Measurements from ENCODE around the gene SEMA5A.

Gene SEMA5A

DNA sequence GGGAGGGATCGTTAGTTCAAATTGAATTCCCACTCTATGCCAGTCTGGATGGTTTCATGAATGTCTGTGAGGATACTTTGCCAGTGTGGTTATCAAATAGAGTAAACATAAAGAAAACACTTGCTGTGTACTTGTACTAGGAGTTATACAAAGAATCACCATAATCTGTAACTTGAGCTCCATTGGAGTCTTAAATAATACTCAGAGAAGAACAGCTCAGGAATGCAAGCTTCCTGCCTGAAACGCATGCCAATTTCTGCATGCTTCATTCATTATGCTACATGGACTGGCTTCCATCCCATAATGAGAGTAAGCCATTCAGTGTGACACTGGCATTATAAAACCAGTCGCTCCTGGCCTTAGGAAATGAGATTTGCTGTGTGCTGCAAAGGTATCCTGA is 351.4 kb downstream of the SEMA5A start:
- in situ Hi-C loops (cut with MboI; ENCODE audit: low sequenced_read_pairs), result no loop called here

DNA sequence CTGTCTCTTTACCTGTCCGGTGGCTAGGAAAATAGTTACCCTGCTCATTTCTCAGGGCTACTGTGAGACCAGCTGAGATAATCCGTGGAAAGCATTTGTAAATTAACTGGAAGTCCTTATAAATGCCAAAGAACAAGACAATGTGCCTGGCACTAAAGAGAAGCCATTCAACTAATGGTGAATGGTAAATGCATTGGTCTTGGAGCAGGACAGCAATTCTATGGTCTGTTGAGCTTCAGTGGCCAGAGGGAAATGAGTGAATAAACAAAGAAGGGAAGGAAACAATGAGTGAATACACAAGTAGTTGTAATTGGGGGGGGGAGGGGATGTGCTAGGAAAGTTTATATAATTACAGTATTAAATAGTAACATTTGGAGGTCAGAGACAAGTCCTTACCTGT is 353.6 kb downstream of the SEMA5A start:
- in situ Hi-C loops (cut with MboI; ENCODE audit: low sequenced_read_pairs), result no loop called here

DNA sequence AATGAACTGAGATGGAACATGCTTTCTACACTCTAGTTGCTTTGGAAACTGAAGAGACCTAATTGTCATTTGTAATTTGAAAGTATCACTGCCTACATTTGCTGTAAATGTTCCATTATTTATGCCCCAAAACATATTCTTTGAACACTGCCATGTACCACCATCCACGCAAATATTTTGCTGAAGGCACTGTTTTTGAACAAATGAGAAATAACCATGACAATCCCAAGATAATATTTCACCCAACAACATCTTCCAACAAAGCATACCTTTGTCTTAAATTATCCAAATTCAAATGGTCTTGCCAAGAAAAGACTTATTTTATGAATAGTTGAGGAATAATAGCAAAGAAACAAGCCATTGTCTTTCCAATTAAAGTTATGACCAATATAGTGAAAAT is 356.2 kb downstream of the SEMA5A start:
- in situ Hi-C loops (cut with MboI; ENCODE audit: low sequenced_read_pairs), result no loop called here

DNA sequence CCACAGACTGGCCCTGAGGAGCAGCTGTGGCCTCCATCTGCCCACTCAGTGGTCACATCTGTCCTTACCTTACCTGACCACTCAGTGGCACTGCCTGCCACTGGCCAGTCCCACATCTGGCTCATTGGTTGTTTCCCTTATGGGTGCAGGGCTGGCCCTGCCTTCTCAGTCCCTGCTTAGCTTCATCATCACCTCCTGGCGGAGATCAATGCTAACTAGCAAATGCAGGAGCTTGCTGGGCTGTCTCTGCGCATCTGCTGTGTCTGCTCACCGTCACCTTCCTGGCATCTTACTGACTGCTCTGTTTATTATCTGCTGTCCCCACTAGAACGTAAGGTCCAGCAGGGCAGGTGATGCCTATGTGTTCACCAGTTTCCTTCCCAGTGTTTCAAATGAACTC is 356.9 kb downstream of the SEMA5A start:
- in situ Hi-C loops (cut with MboI; ENCODE audit: low sequenced_read_pairs), result no loop called here

DNA sequence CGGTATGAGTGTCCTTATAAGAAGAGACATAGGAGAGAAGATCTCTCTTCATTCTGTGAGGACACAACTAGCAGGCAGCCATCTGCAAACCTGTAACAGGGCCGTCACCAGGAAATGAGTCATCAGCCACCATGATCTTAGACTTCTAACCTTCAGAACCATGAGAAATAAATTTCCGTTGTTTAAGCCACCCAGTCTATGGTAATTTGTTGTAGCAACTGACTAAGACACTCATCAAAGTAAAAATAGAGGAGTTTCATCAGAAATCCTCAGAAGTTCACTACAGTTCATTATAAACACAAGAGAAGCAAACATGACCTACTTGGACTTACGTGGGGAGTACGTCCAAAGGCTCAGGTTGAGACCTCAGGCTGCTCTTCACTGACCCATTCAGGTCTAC is 357.7 kb downstream of the SEMA5A start:
- in situ Hi-C loops (cut with MboI; ENCODE audit: low sequenced_read_pairs), result no loop called here

DNA sequence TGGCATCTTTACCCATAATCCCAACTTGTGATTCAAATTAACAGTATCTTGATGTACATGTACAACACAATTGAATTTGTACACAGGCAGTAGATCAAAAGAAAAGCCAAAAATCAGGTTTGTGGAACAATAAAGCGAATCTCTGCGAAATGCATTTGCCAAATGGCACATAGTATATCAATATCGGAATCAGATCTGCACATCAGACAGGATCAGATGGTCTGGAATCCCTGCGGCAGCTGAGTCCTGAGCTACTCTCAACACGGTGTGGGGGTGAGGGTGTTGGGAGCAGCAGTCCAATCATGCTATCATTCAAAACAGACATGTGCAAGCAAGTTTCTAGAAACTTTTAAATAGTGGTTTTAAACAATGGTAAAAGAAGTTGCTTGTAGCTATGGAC is 358.3 kb downstream of the SEMA5A start:
- in situ Hi-C loops (cut with MboI; ENCODE audit: low sequenced_read_pairs), result no loop called here

DNA sequence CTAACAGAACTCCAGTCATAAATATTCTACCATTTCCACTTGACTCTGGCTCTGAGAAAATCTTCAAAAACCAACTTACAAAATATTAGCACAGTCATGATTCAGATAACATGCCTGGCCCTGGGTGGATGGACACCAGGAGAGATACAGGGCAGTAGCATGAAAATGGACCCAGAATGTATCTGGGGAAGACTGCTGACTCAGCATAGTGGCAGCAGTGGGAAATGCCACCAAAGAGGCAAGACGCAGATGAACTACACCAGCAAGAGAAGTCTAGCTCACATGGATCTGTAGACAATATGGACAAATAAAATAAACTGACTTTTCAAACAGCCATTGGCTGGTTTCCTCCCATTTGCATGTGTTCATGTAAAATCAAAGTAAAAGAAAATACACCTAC is 359.8 kb downstream of the SEMA5A start:
- in situ Hi-C loops (cut with MboI; ENCODE audit: low sequenced_read_pairs), result no loop called here

DNA sequence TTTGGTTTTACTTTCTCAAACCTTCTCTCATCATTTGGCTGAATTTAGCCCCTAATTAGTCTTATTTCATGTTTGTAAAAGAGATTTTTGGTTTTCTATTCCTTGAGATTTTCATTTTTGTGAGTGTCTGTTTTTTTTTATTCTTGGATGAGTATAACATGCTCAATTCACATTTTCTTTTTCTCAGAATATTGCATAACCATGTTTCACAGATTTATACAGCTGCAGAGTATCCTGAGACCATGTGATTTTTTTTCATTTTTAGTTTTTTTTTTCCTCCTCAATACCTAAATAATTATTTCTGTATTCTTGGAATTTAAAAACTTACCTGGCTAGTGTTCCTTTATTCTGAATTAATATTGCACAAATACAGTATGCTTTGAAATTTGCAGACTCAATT is 361.9 kb downstream of the SEMA5A start:
- in situ Hi-C loops (cut with MboI; ENCODE audit: low sequenced_read_pairs), result no loop called here

DNA sequence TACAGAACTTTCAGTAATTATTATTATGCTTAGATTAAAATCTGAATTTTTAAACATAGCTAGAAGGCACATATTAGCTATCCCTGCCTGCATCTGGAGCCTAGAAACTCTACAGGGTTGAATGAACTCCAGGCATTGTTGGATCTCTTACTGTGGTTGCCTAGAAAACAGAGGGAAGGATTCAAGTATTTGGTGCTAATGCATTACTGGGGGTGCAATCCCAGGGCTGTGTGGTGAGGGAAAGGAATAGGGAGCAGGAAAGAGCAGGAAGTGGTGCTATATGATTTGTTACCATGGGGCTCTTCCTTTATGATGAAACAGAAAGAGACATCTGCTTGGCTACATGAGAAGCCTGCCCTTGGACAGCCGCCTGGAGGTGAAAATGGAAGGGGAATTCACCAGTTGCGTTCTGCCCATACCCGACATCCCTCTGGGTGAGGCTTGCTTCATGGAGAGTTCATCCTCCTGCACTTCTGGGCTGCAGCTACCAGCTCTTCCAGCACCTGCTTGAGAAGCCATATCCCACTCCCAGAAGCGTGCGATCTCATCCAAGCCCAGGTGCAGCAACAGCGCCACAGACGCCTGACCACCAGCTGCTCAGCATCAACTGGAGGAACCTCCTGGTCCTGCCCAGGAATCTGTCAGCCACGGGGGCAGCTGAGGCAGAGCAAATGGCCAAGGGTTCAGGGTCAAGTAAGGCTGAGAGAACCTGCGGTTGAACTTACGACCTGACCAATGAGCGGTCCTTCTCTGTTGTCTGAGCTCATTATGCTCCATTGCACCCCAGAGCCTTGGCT is 362.8 kb downstream of the SEMA5A start:
- in situ Hi-C loops (cut with MboI; ENCODE audit: low sequenced_read_pairs), result no loop called here

DNA sequence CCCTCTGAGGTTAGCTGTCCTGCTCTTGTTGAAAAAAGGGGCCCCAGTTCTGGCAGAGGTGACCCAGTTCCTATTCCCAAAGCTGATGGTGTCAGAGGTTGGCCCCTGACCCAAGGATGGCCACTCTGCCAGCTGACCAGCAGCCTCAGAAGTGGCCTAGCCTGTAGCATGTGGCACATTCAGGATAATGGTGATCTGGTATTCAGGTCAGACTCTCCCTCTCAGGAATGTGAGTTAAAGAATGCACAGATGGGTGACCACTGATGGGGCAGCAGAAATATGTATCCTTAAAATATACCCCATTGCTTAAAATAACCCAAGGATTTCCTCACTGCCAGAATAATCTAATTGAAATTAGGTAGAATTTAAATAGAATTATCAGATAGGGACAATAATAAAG is 369.2 kb downstream of the SEMA5A start:
- in situ Hi-C loops (cut with MboI; ENCODE audit: low sequenced_read_pairs), result no loop called here

DNA sequence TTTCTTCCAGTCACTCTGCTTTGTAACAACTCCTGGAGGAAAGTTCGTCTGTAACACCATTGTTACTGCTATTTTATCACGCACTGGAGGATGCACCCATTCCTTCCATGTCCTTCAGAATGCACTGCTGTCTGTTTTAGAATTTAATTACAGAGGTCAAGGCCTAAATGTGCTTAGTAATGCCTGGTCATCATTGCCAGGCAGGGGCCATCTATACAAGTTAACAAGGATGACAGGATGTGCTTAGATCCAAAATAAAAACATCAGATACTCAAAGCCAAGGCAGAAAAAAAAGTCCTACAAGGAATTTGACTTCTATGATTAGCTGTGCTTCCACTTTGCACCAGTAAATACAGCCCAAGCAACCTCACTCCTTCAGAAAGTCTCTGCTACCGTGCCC is 371.4 kb downstream of the SEMA5A start:
- in situ Hi-C loops (cut with MboI; ENCODE audit: low sequenced_read_pairs), result no loop called here

DNA sequence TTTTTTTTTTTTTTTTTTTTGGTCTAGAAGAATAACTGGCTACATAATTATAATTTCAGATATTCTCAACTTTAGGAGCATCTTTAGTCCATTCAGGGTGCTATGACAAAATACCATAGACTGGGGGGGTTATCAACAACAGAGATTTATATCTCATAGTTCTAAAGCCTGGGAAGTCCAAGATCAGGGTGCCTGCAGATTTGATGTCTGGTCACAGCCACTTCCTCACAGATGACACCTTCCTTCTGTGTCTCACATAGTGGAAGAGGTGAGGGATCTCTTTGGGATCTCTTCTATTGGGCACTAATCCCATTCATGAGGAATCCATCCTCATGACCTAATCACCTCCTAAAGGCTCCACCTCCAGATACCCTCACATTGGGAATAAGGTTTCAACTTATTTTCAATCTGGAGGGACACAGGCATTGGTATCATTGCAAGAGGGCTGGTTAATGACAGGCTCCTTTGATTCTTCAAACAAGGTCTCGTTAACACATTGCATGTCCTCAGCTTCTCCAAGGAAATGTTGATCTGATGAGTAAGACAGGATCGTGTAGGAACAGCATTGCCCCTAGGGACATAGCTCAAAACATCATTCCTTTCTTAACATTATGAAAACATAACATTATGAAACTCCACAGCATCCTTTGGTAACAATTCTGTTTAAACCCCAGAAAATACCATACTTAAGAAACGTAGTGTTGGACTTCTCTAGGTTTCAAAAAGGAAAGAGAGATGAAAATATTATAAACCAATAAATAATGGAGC is 372.4 kb downstream of the SEMA5A start:
- in situ Hi-C loops (cut with MboI; ENCODE audit: low sequenced_read_pairs), result no loop called here

DNA sequence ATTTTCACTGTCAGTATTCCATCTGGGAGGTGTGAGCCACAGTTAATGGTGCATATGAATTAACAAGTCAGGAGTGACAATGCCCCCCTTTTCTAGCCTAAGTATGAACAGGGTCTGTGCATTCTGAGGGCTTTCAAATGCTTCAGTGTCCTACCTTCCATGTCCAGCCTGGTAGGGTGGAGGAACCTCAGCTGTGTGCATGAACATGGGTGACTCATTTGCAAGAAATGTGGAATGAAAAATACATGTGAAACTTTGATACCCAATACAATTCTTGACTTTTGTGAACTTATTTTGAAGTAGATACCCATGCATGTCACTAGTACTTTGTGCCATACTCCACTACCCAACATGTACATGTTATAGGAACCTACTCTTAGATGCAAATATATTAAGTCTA is 375.8 kb downstream of the SEMA5A start:
- in situ Hi-C loops (cut with MboI; ENCODE audit: low sequenced_read_pairs), result no loop called here

DNA sequence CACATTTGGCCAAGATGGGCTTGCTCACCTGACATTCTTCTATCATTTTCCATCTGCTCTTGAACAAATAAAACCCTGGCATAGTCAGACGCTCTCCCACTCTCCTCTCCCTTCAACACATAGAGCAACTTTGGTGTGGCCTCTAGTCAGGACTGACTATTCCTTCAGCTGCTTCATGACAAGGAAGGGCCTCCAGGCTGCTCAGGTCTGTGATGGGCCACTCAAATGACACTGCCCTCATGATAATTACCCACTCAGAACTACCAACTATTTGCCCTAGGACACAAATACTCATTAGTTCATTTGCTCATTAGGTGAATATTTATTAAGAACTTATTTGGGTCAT is 376.3 kb downstream of the SEMA5A start:
- in situ Hi-C loops (cut with MboI; ENCODE audit: low sequenced_read_pairs), result no loop called here

DNA sequence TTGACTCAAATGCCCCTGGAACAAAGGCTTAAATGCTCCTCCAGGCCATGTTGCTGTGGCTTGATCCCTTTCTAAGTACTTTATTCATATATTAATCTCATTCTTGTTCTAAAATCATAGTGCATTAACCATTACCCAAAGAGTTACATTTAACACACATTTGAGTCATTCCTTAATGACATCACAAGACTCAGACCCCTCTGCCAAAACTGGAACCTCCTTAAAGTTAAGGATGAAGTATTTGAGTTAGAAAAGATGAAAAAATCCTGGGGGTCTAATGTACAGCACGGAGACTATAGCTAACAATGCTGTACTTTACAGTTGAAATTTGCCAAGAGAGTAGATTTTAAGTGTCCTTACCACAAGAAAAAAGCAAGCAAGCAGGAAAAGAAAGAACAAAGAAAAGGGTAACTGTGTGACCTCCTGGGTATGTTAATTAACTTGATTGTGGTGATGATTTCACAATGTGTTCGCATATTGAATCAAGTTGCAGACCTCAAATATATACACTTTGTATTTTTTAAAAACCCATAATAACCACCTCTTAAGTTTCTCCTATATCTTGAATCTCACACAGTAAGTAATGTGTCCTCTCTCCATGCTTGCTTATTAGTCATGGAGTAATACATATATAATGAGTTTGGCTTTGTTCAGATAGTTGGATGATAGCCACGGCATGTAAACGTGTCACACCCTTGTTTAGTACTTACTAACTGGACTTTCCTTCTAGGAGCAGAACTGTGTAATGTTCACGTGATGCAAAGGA is 376.9 kb downstream of the SEMA5A start:
- in situ Hi-C loops (cut with MboI; ENCODE audit: low sequenced_read_pairs), result no loop called here

DNA sequence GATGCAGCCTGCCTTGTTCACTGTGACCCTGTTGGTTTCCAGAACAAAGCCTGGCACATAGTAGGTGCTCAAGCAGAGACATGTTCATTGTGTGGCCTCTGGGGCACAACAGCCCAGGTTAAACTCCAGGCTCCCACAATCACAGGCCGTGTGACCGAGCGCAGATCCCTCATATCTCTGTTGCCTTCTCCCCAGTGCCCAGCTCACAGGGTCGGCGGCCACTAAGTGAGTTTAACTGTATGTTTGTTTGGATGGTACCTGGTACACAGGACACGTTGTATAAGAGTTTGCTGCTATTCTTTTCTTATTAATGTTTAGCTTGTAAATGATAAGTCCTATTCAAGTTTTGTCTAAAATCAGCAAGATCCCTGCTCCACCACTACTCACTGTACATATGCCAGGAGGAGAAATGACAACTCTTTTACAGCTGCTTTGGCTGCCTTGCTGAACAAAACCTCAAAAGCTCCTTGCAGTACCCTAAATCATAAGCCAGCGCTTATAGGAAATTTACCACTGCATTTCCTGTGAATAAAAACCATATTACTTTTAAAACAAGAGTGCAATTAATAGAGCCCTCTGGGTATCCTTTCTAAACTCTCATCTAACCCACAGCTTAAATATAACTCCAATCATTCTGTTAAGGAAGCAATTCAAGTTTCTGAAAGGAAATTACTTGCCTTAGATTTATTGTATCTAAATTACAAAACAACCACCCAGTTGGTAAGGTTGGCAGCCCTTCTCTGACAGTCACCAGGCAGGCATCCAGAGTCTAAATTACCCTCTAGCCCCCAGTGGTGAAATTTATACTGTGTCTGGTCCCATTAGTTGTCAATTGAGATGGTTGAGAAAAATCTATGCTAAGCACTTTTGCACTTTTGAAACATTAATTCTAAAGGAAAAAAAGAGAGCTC is 379.4 kb downstream of the SEMA5A start:
- in situ Hi-C loops (cut with MboI; ENCODE audit: low sequenced_read_pairs), result no loop called here

DNA sequence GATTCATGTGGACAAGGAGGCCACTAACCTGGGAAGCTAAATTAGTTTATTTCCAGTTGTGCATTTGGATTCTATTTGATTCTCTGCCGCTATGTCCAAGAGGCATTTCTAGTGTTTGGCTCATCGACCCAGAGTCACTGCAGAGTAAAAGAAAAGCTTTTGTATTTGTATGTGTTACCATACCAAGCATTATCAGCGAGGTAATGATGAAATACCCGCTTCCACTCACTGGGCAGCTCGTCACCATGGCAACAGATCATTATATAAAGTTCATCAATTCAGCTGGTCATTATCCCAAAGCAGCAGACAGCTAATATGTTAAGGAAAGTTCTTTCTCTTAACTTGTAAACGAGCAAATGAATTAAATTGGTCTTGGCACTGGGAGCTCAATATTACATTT is 380.3 kb downstream of the SEMA5A start:
- in situ Hi-C loops (cut with MboI; ENCODE audit: low sequenced_read_pairs), result no loop called here

DNA sequence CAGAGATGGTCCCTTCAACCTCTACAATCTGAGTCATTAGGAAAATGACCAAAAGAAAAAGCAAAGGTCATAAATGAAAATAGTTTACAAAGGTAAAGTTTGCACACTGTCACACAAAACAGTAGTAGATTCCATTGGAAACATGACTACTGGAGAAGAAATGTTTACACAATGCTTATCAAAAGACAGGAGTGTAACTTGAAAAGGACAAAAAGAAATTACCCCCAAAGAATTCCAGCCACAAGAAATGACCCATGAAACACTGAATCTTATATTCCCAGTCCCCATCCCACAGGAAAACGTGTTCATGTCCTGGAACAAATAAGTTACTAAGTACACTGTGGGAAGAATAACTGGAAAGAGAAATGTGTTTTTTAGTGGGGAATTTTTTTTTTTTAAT is 385.1 kb downstream of the SEMA5A start:
- in situ Hi-C loops (cut with MboI; ENCODE audit: low sequenced_read_pairs), result no loop called here

DNA sequence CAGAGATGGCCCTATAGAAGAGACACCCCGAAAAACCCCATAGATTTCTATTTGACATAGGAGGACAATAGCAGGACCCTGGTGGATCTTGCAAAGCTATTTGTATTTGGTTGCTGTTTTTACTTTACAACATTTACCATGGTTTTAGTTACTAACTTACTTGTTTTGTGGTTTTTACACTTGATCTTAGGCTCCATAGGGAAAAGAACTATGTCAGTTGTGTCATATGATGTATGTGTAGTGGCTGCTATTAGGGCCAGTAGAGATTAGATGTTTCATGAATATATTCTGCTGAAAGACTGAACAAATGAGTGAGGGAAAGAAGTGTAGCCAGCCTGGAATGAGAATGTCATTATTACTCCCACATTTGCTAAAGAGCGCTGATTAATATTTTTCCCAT is 388.1 kb downstream of the SEMA5A start:
- in situ Hi-C loops (cut with MboI; ENCODE audit: low sequenced_read_pairs), result no loop called here

DNA sequence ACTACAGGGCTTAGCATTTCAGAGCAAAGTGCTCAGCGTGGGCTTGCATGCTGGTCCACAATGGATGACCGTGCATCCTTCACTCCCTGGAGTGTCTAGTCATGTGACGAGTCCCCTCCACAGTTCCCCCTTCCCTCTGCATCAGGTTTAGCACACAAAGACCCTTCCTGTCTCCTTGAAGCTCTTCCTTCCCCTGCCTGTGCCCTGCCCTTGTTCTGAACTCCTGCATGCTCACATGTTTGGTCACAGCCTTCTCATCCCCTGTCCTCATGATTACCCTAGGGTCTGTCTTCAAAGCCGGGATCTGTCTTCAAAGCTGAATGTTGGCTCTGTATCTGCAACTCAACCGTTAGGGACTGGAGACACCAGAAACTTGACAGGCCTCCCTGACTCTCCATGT is 388.9 kb downstream of the SEMA5A start:
- in situ Hi-C loops (cut with MboI; ENCODE audit: low sequenced_read_pairs), result no loop called here

DNA sequence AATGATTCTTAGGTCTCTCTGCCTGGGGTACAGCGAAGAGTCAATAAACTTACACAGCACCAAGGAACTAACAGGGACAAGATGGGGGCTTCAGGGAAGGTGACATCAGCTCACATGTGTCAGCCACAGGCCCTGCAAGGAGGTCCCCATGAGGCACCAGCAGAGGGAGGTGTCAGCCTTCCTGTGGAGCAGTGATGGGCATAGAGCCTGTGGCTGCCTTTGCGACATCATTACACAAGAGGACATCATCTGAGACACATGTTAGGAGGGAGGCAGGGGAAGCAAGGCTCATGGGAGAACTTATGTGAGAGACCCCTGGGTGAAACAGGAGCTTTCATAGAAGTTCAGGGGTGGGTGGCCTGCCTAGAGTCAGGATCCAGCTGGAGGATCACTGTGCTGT is 389.6 kb downstream of the SEMA5A start:
- in situ Hi-C loops (cut with MboI; ENCODE audit: low sequenced_read_pairs), result no loop called here

All from HL-60/S4 treated with phorbol 12-myristate 13-acetate at 8.2 ng/mL for 4 days and 3 days (cell line).